HG03064 (cell line): ENCODE measurements around the gene HSPA1L.
A peak's percentile ranks its signal among the peaks of the same experiment; 100 is the strongest.
"Not testable (repeated sequence)": the region's sequence is repeated elsewhere in the genome, so short reads cannot be mapped to it uniquely, and the experiment has no call there.

Experiments used
- ATAC-seq: cut with Tn5 transposase; IDR thresholded peaks from one replicate; pipeline ENCODE4 v1.9.1; 2021; ENCODE audit warnings: low read depth; ENCODE audit not compliant: unreplicated experiment

Gene HSPA1L

DNA sequence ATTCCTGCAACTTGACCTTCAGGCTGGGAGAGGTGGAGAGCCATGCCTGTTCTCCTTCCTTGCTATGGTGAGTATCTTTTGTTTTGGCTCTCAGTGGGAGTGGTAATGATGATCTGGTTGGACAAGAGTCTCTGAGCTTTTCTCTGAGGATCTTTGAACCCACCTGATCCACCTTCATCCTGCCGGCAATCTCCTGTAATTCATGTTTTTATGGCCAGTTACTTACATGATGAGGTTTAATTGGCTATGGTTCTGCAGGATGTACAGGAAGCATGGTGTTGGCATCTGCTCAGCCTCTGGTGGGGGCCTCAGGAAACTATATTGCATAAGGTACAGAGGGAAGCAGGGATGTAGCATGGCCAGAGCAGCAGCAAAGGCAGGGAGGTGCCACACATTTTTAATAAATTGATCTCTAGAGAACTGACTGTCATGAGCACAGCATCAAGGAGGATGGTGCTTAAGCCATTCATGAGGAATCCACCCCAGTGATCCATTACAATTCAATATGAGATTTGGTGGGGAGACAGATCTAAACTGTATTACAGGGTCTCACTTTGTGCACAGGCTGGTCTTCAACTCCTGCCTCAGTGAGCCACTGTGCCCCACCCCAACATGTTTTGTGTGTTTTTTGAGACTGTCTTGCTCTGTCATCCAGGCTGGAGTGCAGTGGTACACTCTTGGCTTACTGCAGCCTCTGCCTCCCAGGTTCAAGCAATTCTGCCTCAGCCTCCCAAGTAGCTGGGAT lies 22.5 kb upstream of the HSPA1L start:
- no peak for ATAC-seq

GRCh38 chr6:31836474-31837368 lies 21.6 kb upstream of the HSPA1L start:
- ATAC-seq, result no peak

DNA sequence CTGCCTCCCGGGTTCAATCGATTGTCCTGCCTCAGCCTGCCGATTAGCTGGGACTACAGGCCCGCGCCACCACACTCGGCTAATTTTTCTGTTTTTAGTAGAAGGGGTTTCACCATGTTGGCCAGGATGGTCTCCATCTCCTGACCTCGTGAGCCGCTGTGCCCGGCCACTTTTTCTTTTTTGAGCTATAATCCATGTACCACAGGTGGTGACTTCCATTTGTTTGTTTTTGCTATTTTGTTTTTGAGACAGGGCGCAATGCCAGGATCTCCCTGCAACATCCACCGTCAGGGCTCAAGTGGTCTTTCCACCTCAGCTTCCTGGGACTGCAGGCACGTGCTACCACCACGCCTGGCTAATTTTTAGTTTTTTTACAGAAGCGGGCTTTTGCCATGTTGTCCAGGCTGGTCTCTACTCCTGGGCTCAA lies 21.0 kb upstream of the HSPA1L start:
- no peak for ATAC-seq

- ATAC-seq, result peak; percentile 39
Measured at GRCh38 chr6:31834367-31835250, 19.5 kb upstream of the HSPA1L start.

DNA sequence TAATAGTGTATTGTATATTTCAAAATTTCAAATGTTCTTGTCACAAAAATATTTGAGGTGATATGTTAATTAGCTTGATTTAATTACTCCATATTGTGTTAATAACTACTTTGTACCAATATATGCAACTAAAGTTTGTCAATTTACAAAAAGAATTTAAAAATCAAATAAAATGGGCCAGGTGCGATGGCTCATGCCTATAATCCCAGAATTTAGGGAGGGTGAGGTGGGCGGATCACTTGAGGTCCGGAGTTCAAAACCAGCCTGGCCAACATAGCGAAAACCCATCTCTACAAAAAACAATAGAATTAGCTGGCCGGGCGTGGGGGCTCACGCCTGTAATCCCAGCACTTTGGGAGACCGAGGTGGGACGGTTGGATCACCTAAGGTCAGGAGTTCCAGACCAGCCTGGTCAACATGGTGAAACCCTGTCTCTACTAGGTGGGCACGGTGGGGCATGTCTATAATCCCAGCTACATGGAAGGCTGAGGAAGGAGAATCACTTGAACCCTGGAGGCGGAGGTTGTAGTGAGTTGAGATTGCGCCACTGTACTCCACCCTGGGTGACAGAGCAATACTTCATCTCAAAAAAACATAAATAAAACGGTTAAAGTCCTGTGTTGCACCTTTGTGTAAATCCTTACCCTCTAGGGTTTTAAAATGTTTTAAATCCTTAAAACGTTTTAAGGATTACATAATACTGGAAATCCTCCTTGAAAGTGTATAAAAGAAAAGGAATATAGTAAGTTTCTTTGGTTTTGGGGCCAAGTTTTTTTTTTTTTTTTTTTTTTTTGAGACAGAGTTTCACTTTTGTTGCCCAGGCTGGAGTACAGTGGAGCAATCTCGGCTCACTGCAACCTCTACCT lies 16.5 kb upstream of the HSPA1L start:
- no peak for ATAC-seq

DNA sequence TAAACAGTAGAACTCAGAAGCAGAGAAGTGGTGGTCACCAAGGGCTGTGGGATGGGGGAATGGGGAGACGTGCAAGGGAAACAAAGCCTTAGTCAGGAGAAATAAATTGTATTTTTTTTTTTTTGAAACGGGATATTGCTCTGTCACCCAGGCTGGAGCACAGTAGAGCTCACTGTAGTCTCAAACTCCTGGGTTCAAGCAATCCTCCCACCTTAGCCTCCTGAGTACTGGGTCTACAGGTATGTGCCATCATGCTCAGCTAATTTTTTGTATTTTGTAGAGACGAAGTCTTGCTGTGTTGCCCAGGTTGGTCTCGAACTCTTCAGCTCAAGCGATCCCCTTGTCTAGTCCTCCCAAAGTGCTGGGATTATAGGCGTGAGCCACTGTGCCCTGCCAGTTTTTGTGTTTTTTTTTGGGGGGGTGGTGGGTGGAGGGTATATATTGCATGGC lies 15.8 kb upstream of the HSPA1L start:
- ATAC-seq, result no peak

DNA sequence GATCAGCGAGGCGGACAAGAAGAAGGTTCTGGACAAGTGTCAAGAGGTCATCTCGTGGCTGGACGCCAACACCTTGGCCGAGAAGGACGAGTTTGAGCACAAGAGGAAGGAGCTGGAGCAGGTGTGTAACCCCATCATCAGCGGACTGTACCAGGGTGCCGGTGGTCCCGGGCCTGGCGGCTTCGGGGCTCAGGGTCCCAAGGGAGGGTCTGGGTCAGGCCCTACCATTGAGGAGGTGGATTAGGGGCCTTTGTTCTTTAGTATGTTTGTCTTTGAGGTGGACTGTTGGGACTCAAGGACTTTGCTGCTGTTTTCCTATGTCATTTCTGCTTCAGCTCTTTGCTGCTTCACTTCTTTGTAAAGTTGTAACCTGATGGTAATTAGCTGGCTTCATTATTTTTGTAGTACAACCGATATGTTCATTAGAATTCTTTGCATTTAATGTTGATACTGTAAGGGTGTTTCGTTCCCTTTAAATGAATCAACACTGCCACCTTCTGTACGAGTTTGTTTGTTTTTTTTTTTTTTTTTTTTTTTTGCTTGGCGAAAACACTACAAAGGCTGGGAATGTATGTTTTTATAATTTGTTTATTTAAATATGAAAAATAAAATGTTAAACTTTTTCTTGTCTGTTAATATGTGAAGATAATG lies 14.7 kb upstream of the HSPA1L start:
- ATAC-seq, result no peak

DNA sequence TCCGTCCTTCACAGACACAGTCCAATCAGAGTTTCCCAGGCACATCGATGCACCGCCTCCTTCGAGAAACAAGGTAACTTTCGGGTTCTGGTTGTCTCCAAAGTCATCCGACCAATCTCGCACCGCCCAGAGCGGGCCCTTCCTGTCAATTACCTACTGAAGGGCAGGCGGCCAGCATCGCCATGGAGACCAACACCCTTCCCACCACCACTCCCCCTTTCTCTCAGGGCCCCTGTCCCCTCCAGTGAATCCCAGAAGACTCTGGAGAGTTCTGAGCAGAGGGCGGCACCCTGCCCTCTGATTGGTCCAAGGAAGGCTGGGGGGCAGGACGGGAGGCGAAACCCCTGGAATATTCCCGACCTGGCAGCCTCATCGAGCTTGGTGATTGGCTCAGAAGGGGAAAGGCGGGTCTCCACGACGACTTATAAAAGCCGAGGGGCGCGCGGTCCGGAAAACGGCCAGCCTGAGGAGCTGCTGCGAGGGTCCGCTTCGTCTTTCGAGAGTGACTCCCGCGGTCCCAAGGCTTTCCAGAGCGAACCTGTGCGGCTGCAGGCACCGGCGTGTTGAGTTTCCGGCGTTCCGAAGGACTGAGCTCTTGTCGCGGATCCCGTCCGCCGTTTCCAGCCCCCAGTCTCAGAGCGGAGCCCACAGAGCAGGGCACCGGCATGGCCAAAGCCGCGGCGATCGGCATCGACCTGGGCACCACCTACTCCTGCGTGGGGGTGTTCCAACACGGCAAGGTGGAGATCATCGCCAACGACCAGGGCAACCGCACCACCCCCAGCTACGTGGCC lies 12.4 kb upstream of the HSPA1L start, which contains the start of gene HSPA1B:
TSS of gene HSPA1B (plus strand) at position 453 of the 794 bp plus-strand sequence. CDS start at position 666, 213 bp downstream.
- ATAC-seq, result peak; percentile 45

GRCh38 chr6:31826793-31827285 lies 11.8 kb upstream of the HSPA1L start:
- ATAC-seq, result no peak

DNA sequence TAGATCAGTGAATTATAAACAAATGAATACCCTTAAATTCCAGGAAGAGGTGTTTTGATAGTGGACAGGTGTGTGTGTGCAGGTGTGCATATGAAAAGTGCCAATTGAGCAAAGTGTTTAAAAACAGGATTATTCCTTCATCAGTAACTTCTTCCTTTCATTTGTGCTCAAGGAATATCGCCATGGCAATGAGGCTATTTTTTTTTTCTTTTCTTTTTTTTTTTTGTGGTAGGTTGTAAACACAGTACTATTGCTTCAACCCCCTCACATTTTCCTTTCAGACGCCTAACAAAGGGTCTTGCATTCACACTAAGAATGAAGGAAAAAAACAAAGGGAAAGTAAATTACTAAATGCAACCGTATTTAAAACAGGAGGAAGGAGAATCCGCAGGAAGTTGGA lies 10.5 kb upstream of the HSPA1L start:
- no peak for ATAC-seq

DNA sequence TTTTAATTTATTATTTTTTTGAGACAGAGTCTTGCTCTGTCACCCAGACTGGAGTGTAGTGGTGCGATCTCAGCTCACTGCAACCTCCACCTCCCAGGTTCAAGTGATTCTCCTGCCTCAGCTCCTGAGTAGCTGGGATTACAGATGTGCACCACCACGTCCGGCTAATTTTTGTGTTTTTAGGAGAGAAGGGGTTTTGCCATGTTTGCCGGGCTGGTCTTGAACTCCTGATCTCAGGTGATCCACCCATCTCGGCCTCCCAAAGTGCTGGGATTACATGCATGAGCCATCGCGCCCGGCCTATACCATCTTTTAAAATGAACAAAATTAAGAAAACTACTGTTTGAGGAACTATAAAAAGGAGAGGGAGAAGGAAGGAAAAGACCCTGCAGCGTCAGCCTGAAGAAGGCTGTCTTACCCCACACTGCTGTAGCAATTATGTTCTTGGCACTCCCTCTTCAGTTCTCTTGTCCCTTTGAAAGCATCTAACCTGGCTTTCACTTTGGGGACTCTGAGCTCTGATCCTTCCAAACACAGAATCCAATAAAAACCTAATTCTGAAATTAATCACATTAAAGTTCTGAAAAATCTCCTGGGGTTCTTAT lies 8.6 kb upstream of the HSPA1L start:
- ATAC-seq, result not testable (repeated sequence)

- no peak for ATAC-seq
Measured at GRCh38 chr6:31822036-31822821, 7.1 kb upstream of the HSPA1L start.

DNA sequence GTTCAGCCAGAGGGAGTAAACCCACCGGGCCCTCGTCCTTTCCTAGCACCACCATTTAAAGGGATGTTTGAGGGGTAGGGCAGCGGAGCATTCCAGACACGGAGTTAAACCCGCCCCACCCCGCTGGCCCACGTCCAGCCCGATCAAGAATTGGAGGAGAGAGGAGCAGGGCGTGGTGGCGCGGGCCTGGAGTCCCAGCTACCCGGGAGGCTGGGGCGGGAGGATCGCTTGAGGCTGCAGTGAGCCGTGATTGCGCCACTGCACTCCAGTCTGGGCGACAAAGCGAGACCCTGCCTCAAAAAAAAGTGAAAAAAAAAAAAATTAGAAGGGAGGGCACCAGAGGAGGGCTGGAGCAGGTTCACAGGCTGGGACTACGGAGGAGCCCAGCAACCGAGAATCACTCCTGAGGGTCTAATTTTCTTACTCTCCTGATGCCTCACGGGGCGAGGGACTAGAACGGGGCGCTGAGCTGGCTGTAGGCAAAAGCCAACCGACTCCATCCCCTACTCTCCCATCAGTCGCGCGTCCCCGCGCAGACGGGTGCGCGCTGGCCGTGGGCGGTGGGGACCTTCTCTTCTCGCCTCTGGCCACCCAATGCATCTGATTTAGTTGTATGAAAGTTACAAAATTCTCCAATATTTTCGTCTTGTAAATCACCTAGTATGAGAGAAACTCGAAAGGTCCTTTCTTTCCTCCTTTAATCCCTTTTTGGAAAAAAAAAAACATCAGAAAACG lies 6.4 kb upstream of the HSPA1L start:
- no peak for ATAC-seq

DNA sequence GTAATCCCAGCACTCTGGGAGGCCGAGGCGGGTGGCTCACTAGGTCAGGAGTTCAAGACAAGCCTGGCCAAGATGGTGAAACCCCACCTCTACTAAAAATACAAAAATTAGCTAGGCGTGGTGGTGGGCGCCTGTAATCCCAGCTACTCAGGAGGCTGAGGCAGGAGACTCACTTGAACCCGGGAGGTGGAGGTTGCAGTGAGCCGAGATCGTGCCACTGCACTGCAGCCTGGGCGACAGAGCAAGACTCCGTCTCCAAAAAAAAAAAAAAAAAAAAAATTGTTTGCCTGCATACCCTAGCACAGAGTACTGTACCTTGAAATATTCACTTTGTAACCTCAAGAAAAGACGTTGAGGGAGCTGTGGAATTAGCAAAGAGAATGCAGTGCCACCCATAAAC lies 5.3 kb upstream of the HSPA1L start:
- ATAC-seq, result not testable (repeated sequence)

DNA sequence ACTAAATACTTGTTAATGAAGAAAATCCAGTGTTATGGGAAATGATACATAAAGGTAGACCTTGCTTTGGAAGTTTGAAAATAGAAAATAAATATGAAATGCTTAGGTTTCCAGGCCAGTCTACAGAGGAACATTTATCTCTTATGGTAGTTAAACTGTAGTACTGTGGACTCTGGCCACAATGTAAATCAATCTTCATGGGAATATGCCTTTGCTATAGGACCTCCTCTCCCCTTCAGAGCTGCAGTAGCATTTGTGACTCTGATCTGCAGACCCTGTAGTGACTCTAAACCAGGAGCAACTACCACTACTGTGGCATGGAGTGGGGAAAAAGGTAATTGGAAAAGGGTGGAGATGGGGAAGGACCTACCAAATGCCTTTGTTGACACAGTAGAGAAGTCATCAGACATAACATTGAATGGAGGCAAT lies 4.8 kb upstream of the HSPA1L start:
- ATAC-seq, result no peak

DNA sequence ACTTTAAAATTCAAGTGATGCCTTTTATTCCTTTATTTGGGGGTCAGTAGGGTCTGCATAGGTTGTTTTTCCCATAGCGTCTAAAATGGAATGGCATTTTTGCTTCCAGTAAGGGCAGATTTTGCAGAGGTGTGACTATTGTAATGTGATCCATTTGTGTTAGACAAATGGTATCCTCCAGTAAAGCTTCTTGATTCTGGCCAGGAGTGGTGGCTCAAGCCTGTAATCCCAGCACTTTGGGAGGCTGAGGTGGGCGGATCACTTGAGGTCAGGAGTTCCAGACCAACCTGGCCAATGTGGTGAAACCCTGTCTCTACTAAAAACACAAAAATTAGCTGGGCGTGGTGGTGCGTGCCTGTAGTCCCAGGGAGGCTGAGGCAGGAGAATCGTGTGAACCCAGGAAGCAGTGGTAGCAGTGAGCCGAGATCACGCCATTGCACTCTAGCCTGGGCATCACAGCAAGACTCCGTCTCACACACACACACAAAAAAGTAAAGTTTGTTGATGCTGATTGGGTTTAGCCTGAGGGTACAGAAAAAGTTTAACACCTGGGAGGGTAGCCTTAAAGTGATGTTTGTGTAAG lies 2.9 kb upstream of the HSPA1L start:
- not testable (repeated sequence) for ATAC-seq
